ENCODE results near the gene NUP37.
"Not testable (repeated sequence)": the region's sequence is repeated elsewhere in the genome, so short reads cannot be mapped to it uniquely, and the experiment has no call there.

- not testable (repeated sequence) for TF ChIP-seq CTCF (conservative IDR thresholded peaks at IDR 0.05; ENCODE audit: low read length); EZH2phosphoT487 (IDR thresholded peaks at IDR 0.05; ENCODE audit: borderline replicate concordance)
Measured at GRCh38 chr12:102137619-102138018, 17.7 kb upstream of the NUP37 start.
